Measurements from ENCODE around the gene RYR2.

Gene RYR2

DNA sequence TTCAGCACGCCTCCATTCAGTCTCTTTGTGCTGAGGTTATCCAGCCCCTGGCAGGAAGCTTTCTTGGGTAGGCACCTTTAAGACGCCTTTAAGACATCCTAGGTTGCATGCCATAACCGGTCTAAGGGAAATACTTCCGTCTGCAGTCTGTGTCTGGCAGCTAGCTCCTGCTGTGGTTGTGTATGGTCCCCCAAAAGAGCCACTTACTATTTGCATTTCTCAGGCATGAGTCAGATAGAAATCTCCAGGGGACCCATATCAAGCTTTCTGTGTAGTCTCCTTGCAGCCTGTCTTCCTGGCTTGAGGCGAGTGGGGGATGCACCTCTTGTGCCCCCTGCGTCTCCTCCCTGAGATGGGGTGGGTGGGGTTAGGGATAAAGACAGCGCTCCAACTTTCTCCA is 10.0 kb upstream of the RYR2 start:
- no peak for DNase-seq (ENCODE audit: low read depth)

DNA sequence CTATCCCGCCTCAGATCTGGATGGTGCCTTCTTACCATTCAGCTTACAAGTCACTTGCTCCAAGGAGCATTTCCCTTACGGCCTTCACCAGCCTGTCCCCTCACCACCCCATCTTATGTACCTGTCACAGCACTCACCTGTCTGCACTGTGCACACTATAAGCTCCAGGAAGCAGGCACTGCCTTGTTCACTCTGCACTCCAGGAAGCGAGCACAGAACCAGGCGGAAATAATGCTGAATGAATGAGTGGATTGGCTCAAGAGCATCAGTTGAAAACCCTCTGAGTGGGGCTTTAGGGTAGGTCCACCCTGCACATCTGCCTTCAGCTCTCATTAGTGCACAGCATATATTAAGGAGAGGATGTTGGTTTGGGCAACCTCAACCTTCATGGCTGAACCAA is 8.9 kb upstream of the RYR2 start:
- no peak for DNase-seq (ENCODE audit: low read depth)

DNA sequence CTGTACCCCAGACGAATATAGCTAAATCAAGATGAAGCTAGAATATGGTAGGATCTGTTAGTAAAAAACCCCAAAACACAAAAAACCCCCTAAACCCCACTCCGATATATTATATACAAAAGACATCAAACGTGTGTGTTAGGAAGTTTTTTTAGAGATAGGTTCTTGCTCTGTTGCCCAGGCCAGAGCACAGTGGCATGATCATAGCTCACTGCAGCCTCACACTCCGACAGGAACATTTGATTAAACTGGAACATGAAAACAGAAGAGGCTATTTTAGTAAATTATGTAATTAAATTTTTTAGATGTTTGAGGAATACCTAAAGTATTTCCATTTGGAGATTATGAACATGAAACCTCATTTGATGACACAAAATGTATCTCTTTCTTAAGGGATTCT is 8.2 kb upstream of the RYR2 start:
- DNase-seq (ENCODE audit: low read depth) = no peak

DNA sequence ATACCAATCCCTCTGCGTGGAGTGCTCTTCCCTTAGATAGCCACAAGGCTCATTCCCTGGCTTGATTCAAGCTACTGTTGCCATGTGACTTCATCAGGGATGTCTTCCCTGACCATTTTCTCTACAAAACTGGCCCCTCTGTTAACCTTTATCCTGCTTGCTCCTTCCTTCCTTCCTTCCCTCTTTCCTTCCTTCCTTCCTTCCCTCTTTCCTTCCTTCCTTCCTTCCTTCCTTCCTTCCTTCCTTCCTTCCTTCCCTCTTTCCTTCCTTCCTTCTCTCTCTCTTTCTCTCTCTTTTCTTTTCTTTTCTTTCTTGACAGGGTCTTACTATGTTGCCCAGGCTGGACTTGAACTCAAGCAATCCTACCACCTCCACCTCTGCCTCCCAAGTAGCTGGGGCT is 6.2 kb upstream of the RYR2 start:
- DNase-seq (ENCODE audit: low read depth) = no peak

DNA sequence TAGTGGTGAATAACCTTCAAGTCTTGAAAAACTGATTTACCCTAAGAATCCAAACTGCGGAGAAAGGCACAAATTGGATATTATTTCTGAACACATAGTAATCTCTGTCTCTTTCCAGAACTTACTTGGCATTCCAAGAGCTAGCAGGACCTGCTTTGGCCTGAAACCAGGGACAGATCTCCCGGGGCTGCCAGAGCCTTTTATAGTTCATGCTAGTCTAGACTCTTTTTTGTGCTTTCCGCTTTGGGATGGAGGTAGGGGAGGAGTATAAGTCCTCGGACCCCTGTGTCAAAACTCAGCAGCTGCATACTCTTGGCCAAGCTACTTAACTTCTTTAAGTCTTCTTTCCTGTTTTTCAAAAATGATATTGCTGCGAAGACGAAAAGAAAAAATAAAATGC is 3.8 kb upstream of the RYR2 start:
- no peak for DNase-seq (ENCODE audit: low read depth)

DNA sequence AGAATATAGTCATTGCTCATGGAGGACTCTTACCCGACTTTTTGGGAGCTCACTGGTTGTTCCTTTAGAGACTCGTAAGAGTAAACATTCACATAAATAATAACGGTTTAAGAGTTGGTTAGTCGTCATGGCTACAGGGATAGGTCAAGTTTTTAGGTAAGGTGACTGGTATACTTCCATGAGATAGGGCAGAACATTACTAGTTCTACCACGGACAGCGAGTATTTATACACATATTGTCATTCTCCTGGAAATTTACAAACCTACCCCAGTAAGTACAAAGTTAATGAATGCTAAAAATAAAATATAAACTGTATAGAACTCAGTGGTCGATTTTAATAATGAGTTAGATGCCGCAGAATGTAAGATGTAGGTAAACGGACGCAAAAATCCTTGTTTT is 1.2 kb upstream of the RYR2 start:
- no peak for DNase-seq (ENCODE audit: low read depth)

DNA sequence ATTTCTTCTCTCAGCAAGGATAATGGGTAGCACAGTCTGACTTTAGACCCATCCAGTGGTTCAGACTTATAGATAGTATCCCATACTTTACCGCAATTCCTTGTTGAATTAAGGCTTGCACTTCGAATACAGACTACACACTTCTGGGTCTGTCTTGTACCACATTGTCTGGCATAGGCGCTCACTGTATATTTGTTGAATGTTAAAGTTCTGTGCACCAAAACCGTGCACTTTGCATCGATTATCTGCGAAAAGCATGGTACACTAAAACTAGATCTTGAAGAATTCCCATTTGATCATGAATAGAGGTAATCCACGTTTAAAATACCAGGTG is 556 bp upstream of the RYR2 start:
- DNase-seq (ENCODE audit: low read depth) = no peak

DNA sequence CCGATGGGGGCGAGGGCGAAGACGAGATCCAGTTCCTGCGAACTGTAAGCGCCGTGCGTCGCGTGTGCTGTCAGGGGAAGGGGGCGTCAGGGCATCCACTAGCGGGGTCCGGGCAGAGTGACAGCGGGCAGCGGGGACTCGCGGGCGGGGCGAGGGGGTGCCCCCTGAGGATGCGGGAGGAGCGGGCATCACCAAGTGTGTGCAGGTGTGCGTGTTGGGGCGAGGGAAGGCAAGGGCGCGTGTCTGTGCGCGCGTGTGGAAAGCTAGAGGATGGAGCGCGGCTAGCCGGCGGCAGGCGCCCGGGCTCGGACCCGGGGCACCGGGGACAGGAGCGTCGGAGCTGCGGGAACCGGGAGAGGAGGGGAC is 525 bp downstream of the RYR2 start:
- DNase-seq (ENCODE audit: low read depth) = no peak

DNA sequence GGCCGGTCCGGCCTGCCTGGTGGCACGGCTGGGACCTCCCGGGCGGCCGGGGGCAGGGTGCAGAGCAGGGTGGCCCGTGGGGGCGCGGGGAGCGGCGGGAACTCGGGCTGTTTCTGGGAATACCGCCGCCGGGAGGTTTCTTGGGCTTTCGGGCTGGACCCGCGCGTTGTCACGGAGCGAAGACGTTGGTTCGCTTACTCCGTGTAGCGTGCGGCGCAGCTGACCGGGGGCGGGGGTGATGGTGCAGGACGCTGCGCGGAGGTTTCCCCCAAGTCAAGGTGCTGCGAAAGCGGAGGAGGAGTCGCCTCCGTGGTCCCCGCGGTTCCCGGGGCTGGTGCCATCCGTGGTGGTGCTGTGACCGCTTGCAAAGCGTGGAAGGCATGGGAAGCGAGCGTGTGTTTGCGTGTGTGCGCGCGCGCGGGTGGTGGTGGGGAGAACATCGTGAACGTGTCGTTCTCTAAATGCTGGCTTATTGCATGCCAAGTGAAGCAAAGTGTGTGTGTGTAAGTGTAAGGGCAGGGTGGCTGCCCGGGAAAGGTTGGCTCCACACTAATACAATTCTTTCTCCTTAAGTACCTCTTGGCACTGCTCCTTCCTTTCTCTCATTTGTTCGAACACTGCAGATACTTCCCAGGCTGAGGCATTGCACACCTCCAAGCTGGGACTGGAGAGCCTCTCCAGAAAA is 1.1 kb downstream of the RYR2 start:
- DNase-seq (ENCODE audit: low read depth) = no peak

DNA sequence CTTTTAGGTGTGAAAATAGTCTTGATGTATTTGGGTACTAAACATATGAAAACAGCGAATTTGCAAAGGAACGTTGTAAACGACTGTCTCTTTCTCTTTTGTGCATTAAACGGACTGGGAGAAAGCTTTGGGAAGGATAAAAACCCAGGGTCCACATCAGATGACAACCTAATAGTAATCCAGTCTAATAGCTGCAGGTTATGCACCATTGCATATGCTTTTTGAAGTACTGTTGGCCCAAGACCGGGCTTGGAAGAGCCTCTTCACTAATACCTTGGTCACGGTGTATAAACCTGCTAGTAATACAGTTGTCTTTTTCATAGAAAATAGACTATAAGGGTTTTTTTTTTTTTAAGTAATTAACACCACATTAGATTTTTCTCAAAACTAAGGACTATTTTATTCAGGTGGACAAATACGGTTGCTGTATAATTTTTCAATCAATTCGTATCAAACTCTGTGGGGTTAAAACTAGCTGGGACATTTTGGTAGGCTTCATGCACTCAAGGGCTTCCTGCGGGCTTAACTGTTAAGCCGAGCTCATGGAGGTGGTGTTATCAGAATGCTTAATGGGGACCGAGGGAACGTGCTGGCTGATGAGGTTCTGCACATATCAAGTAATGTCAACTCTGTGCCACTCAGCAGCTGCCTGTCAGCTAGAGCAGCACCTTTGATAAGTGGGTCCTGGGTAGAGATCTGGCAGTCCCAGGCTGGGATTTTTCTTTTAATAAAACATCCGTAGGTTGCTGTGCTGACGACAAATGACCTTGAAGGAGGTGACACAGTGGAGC is 2.1 kb downstream of the RYR2 start:
- no peak for DNase-seq (ENCODE audit: low read depth)

DNA sequence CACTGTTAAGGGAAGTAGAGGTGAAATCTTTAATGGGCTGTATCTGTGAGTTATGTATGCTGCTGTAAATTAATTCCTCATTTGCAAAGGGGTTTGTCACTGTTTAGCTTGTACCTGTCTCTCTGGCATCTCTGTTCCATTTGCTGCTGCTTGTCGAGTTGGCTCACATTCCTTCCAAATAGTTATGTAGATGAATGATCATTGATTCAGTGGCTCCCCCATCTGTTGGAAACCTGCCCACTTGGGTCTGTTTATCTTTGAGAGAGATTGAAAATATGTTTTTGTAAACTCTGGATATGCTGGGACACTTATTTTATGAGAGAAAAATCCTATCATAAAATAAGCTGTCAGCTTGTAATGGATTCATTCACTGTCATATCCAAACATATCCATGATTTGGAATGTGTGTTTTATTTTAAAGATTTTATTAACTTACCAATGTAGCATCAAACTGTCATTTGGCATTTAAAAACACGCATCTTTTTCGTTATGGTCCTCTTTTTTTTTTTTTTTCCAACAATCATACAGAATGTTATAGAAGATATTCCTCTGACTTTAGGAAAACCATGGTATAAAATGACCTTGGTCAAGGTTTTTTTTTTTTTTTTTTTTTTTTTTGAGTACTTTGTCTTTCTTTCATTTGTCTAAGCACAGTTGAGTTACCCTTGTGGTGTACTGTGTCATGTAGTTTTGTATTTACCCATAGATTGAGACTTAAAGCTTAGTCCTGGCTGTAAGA is 3.5 kb downstream of the RYR2 start:
- no peak for DNase-seq (ENCODE audit: low read depth)

DNA sequence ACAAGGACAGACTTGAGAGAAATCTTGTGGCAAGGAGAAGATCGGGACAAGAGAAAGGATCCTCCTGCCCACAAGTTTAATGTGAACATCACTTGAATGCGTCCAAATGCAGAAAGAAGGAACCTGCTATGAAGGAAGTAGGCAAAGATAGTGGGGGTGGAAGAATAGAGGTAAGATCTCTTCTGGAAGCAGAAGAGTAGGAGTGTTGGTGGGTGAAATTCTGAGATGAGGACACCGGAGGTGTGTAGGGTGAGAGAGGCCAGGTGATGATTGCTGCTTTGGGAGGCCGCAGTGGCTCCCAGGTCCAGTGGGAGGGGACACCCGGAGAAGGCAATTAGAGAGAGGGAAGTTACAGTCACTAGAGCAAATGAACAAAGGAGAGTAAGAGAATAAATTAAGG is 6.8 kb downstream of the RYR2 start:
- DNase-seq (ENCODE audit: low read depth) = no peak

DNA sequence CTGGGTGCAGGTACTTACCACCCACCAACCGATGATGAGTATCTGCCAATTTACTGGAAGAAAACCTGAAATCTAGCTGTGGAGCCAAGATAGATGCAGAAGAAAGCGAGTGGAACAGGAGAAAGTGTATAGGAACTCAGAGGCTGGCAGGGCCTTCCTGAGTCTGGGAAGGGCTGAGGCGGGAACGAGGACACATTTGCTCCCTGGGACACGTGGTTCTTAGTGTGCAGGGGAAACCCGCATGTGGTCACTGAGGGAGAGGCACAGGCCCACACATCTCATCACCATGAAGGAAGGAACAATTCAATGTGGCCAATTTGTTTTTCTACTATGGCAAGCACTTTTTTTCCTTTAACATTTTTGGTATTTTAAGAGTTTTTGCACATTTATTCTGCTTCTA is 8.2 kb downstream of the RYR2 start:
- no peak for DNase-seq (ENCODE audit: low read depth)

DNA sequence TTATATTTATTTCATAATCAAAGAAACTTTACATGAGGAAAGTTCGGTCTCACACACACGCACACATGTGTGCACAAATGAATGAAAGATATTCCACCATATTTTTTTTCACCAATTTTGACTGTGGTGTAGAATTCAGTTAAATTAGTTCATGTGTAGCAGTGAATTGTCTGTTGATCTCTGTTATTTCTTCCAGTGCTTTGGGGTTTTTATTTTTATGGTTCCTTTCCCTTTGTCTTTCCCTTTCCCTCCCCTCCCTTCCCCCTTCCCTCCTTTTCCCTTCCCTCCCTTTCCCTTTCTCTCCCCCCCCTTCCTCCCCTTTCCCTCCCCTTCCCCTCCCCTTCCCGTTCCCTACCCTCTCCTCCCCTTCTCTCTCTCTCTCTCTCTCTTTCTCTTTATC is 8.9 kb downstream of the RYR2 start:
- no peak for DNase-seq (ENCODE audit: low read depth)

DNA sequence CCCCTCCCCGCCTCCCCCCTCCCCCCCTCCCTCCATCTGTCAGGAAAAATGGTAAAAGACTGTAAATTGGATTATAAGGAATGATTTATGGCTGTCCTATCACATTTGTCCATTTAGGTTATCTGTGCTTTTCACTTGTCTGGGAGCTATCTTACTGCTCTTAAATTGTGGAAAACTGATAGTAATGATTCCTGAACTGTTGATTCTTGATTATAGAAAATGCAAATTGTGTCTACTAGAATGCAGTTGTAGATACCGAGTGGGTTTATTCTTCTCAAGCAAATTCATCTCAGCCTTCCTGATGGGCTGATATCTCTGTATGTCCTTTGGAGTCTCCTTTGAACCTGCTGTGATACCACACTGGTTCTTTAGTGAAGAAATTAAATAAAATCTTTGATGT is 12.3 kb downstream of the RYR2 start:
- no peak for DNase-seq (ENCODE audit: low read depth)

DNA sequence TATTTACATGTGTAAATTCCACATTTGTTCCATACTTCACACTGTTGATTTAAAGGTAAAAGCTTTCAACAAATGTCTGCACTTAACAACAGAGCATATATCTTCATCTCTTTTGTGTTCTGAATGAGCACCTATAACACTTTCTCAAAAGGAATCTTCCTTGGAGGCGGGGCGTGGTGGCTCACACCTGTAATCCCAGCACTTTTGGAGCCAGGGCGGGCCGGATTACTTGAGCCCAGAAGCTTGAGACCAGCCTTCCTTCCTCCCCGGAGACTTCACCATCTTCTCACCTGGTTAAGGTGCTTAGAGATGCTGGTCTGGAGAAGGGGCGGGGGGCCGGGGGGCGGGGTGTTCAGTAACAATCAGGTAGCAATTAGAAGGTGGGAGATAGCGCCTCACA is 16.5 kb downstream of the RYR2 start:
- no peak for DNase-seq (ENCODE audit: low read depth)

DNA sequence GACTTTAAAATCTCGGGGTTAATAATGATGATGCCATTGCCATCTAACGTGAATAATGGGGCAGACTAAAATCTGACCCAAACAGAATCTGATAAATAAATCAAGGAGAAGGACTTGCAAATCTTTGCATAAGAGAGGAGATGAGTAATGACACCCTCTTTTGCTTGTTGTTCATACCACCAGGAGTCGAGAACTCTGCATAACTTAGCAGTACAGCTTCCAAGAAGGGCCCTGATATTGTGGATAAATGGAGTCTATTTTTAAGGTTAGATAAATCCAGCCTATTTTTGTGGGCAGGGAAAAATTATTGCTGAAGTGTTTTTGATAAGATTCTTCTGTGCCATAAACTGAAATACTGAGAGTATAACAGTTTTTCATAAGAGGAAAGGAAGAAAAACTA is 17.3 kb downstream of the RYR2 start:
- no peak for DNase-seq (ENCODE audit: low read depth)

DNA sequence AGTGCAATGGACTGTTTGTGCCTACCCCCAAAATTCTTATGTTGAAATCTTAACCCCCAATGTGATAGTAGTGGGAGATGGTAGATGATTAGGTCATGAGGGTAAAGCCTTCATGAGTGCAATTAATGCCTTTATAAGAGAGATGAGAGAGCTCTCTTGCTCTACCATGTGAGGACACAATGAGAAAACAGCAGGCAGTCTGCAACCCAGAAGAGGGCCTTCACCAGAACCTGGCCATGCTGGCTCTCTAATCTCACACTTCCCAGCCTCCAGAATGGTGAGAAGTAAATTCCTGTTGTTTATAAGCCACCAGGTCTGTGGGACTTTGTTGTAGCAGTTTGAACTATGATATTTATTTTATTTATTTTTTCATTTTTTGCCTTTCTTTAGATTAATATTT is 21.0 kb downstream of the RYR2 start:
- no peak for DNase-seq (ENCODE audit: low read depth)

DNA sequence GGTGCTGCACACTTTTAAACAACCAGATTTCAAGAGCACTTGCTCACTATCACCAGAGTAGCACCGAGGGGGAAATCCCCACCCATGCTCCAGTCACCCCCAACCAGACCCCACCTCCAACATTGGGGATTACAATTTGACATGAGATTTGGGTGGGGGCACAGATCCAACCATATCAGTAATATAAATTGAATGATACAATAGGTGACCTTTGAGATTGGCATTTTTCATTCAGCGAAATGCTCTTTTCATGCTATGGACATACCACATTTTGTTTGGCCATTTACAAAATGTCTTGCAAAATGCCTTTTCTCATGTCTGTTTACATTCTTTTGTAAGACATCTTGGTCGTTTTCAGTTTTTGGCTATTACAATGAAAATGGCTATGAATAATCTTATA is 23.9 kb downstream of the RYR2 start:
- DNase-seq (ENCODE audit: low read depth) = no peak

DNA sequence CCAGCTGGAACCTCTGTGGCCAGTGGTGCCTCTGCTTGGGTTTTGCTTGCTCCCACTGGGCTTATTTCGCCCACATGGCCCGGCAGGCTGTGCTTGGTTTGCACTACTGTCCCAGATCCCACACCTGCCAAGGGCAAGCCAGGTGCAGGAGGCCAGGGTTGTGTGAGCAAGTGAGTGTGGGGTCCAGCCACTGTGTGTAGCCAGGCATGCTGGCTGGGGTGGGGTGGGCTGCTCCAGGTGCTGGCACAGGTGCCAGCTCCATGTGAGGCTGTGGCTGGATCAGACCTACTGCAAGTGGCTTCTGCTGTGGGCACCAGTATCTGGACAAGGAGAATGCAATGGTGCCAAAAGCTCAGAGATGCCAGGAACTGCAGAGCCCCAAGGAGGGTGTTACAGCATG is 28.5 kb downstream of the RYR2 start:
- DNase-seq (ENCODE audit: low read depth) = no peak

DNA sequence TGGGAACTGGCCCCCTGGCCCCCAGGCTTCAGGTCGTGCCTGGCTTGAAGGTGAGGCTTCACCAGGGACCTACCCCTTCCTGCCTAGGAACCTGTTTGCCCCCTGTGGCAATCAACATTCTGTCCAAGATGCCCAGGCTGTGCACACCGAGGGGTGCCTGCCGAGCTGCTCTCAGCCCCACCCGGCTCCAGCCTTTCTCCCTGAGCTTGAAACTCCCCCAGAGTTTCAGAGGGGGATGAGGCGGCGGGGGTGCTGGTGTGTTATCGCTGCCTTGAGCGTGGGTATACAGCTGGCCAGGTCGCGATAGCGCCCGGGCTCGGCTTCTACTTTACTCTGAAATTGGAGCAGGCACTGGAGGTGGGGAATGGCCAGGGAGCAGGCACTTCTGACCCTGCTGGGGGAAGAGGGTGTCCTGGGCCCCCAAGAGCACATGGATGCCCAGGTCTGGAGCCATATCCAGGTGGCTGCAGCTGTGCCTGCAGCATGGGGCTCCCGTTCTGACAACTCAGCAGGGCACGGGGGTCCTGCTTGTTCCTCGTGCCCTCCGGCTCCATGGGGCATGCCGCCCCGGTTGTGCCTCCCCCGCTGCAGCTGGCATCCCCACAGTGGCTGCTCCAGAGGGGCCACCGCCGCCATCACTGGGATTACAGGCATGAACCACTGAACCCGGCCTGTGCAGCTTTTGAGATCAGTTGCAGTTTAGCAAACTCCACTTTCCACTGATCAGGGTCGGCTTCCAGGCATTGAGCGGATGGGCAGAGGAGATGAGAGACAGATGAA is 29.8 kb downstream of the RYR2 start:
- DNase-seq (ENCODE audit: low read depth) = no peak

DNA sequence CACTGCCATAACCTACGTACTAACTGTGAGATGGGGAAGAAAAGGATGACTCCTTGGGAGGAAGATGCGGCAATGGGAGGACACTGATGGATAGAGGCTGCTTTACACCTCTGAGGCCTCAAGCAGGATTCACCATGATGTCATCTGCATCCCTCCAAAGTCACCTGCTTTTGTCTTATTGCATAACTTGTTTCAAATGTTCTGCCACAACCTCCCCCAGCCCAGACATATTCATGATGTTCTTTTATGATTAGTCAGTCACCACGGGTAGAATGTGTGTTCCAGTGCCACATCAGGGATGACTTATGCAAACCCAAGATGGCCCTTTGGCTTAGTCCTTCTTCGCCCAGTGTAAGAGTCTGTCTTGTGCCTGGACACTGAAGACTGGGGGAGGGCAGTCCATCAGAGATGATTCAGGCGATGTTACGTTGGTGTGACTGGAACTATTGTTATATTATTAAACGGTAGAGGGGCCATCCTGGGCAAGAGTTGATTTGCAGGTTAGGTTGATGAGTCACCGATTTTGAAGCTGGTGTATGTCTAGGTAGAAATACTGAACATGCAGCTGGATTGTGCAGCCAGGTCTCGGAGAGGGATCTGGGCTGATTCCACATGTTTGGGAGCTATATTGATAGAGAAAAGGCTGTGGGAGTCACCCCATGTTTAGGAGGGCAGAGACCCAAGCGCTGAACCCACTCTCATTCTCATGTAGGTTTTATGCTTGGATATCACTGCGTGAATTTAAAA is 32.6 kb downstream of the RYR2 start:
- DNase-seq (ENCODE audit: low read depth) = no peak
